Measurements from ENCODE around the gene AK5.

The AK5 gene

DNA sequence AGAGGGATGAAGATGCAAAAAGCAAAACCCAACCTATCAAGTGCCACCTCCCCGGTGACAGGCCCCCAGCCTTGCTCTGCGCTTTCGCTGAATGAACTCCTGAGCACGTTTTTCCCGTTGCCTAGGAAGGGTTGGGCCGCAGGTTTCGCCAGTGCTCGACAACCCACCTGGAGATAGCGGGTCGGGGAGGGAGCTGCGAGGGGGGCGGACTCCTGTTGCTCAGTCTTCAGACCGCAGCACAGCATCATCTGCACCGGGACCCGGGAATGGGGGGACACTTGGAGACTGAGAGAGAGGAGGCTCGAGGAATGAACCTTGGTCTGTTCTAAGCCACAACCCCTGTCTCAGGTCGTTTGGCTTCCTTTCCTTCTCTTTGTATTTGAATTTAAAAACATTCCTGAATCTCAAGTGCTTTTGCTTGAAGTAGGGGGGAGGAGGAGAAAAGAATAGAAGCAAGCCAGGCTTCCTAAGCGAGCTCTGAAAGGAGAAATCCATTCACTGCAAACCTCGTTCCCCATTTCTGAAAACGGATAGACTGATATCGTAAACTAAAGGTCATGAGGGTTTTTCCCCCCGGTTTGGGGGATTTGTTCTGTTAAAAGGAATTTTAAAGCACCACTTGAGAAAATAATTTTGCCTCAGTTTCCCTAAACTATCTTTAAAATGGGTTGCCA lies 1.2 kb downstream of the AK5 start:
- H3K4me2 ChIP-seq (ENCODE audit: low read depth, low read length, poor library complexity, severe bottlenecking): peak overlapping the region; percentile 52
- no peak overlapping the region for H3K4me3 ChIP-seq (ENCODE audit: insufficient read depth, low read length, poor library complexity, severe bottlenecking)

GRCh38 chr1:77283701-77284425 lies 2.0 kb downstream of the AK5 start:
- H3K79me2 ChIP-seq (ENCODE audit: insufficient read depth, low read length): no peaks in the 10 kb centered on the region
- H3K4me2 ChIP-seq (ENCODE audit: low read depth, low read length, poor library complexity, severe bottlenecking): no peak overlapping the region
- H3K27me3 ChIP-seq (ENCODE audit: low read length): no peaks in the 10 kb centered on the region
- no peak overlapping the region for H3K9ac ChIP-seq (ENCODE audit: low read length)
- no peak overlapping the region for H2AFZ ChIP-seq (ENCODE audit: low read depth, low read length, severe bottlenecking)
- no peak for TF ChIP-seq CTCF (IDR thresholded peaks at IDR 0.05; ENCODE audit: insufficient read depth, low read length, poor library complexity, severe bottlenecking)
- no peak for TF ChIP-seq EZH2phosphoT487 (conservative IDR thresholded peaks at IDR 0.05; ENCODE audit: low read length)
- H3K9me3 ChIP-seq (ENCODE audit: insufficient read depth, low read length): no peaks in the 10 kb centered on the region
- H4K20me1 ChIP-seq (ENCODE audit: low read depth, low read length): no peaks in the 10 kb centered on the region
- no peak overlapping the region for H3K27ac ChIP-seq (ENCODE audit: low read depth, low read length)
- H3F3A ChIP-seq (ENCODE audit: insufficient read depth): 0 out of 2 replicates have a peak, but pooled peaks cover 3% of the 10 kb centered on the region
- no peaks in the 10 kb centered on the region for H3K9me2 ChIP-seq (replicated peaks; ENCODE audit: insufficient read depth, low read length)
- no peaks in the 10 kb centered on the region for H3K36me3 ChIP-seq (ENCODE audit: low read length)
- H3K4me3 ChIP-seq (ENCODE audit: insufficient read depth, low read length, poor library complexity, severe bottlenecking): no peak overlapping the region

More for the DNA sequence above, 1.2 kb downstream of the AK5 start:
- Histone ChIP-seq H4K20me1 (ENCODE audit: low read depth, low read length) (no peaks in the 10 kb centered on the region), H3F3A (ENCODE audit: insufficient read depth) (0 out of 2 replicates have a peak, but pooled peaks cover 3% of the 10 kb centered on the region), H3K27me3 (ENCODE audit: low read length) (no peaks in the 10 kb centered on the region), H3K27ac (ENCODE audit: low read depth, low read length) (no peak overlapping the region), H3K9me2 (replicated peaks; ENCODE audit: insufficient read depth, low read length) (no peaks in the 10 kb centered on the region), H3K9ac (ENCODE audit: low read length) (no peak overlapping the region), H3K79me2 (ENCODE audit: insufficient read depth, low read length) (no peaks in the 10 kb centered on the region), H2AFZ (ENCODE audit: low read depth, low read length, severe bottlenecking) (no peak overlapping the region), H3K9me3 (ENCODE audit: insufficient read depth, low read length) (no peaks in the 10 kb centered on the region), H3K36me3 (ENCODE audit: low read length) (no peaks in the 10 kb centered on the region)
- TF ChIP-seq EZH2phosphoT487 (conservative IDR thresholded peaks at IDR 0.05; ENCODE audit: low read length) (no peak), CTCF (IDR thresholded peaks at IDR 0.05; ENCODE audit: insufficient read depth, low read length, poor library complexity, severe bottlenecking) (no peak)

DNA sequence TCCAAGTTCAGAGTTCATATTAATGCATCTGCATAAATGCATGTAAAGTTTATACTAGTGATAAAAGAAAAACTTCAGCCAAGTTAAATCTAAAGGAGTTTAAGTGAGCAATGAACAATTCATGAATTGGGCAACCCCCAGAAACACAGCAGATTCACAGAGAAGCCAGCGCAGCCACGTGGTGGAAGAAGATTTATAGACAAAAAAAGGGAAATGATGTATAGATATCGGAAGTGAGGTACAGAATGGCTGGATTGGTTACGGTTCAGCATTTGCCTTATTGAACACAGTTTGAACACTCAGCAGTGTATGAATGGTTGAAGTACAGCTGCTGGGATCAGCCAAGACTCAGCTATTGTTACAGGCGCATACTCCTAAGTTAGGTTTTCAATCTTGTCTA lies 5.7 kb downstream of the AK5 start:
- Histone ChIP-seq H3K9me3 (ENCODE audit: insufficient read depth, low read length) (no peaks in the 10 kb centered on the region), H4K20me1 (ENCODE audit: low read depth, low read length) (no peaks in the 10 kb centered on the region), H3K9ac (ENCODE audit: low read length) (no peak overlapping the region), H3K9me2 (replicated peaks; ENCODE audit: insufficient read depth, low read length) (no peaks in the 10 kb centered on the region), H3K27me3 (ENCODE audit: low read length) (no peaks in the 10 kb centered on the region), H2AFZ (ENCODE audit: low read depth, low read length, severe bottlenecking) (no peak overlapping the region), H3K4me2 (ENCODE audit: low read depth, low read length, poor library complexity, severe bottlenecking) (no peak overlapping the region), H3K79me2 (ENCODE audit: insufficient read depth, low read length) (no peaks in the 10 kb centered on the region), H3F3A (ENCODE audit: insufficient read depth) (no peaks in the 10 kb centered on the region), H3K27ac (ENCODE audit: low read depth, low read length) (no peak overlapping the region), H3K4me3 (ENCODE audit: insufficient read depth, low read length, poor library complexity, severe bottlenecking) (no peak overlapping the region), H3K36me3 (ENCODE audit: low read length) (no peaks in the 10 kb centered on the region)
- TF ChIP-seq EZH2phosphoT487 (conservative IDR thresholded peaks at IDR 0.05; ENCODE audit: low read length) (no peak), CTCF (IDR thresholded peaks at IDR 0.05; ENCODE audit: insufficient read depth, low read length, poor library complexity, severe bottlenecking) (no peak)
